HL-60 (cell line): ENCODE measurements around the gene PPL.

Experiments
- DNase-seq, 2 experiments: peaks; one replicate each; pipeline ENCODE4 v3.0.0-alpha.2; 2010 to 2020; ENCODE audit warnings: low read depth in 1 of 2, low spot score in 1 of 2
- H3K27ac ChIP-seq: fragments of 250-450 bp; sonication (Bioruptor Pico); replicated peaks from 2 replicates; pipeline ENCODE4 v1.5.1; 2020; ENCODE audit warnings: mild to moderate bottlenecking, moderate library complexity
- H3K27me3 ChIP-seq: fragments of 250-450 bp; sonication (Bioruptor Pico); 2 replicates; pipeline ENCODE4 v1.5.1; 2021; ENCODE audit warnings: mild to moderate bottlenecking, moderate library complexity; ENCODE audit not compliant: insufficient read depth, poor library complexity, severe bottlenecking
- H3K4me3 ChIP-seq: replicated peaks from 2 replicates; pipeline ENCODE4 v1.5.1; 2011; ENCODE audit warnings: mild to moderate bottlenecking, control low read depth, low read length; ENCODE audit not compliant: insufficient read depth
- CTCF ChIP-seq: IDR thresholded peaks from one replicate; pipeline ENCODE4 v1.5.1; 2011; ENCODE audit warnings: low read length, control low read depth, inconsistent platforms; ENCODE audit not compliant: insufficient read depth
- GABPA ChIP-seq: IDR thresholded peaks from 2 replicates; pipeline ENCODE4 v1.6.1; 2012; ENCODE audit warnings: low read depth
- POLR2AphosphoS5 ChIP-seq: IDR thresholded peaks from 2 replicates; pipeline ENCODE4 v1.6.1; 2012; ENCODE audit warnings: low read depth
- REST ChIP-seq: IDR thresholded peaks from 2 replicates; pipeline ENCODE4 v1.6.1; 2012; ENCODE audit warnings: low read depth; ENCODE audit not compliant: insufficient replicate concordance
- SPI1 ChIP-seq: IDR thresholded peaks from 2 replicates; pipeline ENCODE4 v1.6.1; 2012; ENCODE audit warnings: low read depth, mild to moderate bottlenecking, borderline replicate concordance

The PPL gene

DNA sequence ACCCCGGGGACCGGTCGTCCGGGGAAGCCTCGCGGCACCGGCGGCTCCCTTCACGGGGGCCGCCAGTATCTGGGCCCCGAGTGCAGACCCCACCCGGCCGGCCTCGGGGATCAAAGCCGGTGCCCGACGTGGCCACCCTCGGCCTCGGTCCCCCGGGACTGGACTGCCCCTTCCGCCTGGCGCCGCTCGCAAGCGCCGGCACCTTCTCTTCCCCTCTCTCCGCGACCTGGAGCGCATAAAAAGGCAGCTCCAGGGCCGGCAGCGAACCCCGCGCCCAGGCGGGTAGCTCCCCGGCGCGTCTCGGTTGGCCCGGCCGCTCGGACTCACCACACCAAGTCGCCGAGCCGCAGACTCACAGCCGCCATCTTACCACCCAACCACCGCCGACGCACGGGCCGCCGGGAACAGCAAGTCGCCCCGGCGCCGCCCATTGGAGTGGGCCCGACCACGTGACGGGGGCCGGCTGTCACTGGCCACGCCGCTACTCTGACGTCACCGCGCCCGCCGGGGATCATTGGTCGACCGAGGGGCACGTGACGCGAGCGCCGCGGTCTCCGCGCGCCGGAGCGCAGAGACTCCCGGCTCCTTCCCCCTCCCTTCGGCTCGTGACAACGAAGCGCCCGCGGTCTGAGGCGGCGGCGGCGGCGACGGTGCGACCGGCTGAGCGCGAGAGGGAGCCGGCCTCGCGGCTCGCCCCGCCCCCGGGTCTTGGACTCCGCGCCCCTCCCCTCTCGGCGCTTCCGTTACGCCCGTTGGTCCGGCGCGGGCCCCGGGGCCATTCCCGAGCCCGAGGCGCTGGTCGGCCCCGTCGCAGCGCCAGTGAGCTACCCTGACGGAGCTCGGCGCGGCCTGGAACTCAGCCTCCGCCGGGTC lies 89.8 kb downstream of the PPL start, which contains the start of the genes GLYR1 and UBN1:
TSS of gene GLYR1 (minus strand) at position 388 of the 873 bp plus-strand sequence. CDS start at position 365, 23 bp downstream.
TSS of gene UBN1 (plus strand) at position 581 of the 873 bp plus-strand sequence. CDS start 5,437 bp downstream, outside the sequence.
- TF ChIP-seq REST (peak; percentile 49), CTCF (no peak), POLR2AphosphoS5 (peak; percentile 90)
- Histone ChIP-seq H3K4me3 (peak within 1 kb of the TSS; percentile 66), H3K27me3 (no peaks in the 10 kb centered on the region), H3K27ac (peak within 1 kb of the TSS; percentile 97)
- DNase-seq: peak; percentile 95 to 99

DNA sequence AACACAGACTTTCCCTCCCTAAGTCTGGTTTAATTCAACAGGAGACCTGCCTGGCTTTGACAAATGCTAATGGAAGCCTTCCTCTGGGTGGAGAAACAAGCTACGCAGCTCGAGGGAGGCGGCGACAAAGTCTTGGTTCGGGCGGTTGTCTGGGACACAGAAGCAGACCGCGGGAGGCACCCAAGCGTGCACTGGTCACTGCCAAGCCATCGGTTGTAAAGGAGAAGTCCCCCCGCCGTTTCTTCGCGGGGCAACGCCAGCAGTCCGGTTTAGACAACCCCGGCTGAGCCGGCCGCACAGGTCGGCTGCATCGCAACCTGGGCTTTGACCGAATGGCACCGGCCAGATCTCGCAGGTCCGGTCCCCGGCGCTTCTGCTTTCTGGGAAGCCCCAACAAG lies 90.4 kb downstream of the PPL start:
- peak in 1 of 2 experiments; percentile 66 for DNase-seq
- TF ChIP-seq GABPA (no peak), SPI1 (0 out of 2 replicates have a peak, but pooled peaks have one; percentile 13)

DNA sequence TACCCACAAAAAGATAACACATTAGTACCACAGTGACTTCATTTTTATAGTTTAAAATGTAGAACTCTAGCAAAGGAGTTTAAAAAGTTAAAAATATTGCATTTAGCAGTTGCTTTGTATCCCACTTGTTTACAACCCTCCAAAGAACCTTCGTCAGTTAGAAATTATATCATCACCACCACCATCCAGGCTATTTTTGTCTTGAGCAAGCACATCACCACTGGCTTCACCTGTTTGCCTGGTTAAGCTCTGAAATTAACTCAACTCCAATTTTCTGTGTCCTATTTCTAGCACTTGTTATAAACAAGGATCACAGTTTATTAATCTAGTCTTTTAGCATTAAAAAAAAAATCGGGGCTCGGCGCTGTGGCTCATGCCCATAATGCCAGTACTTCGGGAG lies 96.0 kb downstream of the PPL start:
- Histone ChIP-seq H3K4me3 (no peak overlapping the region), H3K27me3 (no peaks in the 10 kb centered on the region), H3K27ac (no peak overlapping the region)
- DNase-seq: no peak
- TF ChIP-seq POLR2AphosphoS5: no peak
- no peak for TF ChIP-seq CTCF
- TF ChIP-seq REST: no peak
- no peak for TF ChIP-seq GABPA
- no peak for TF ChIP-seq SPI1

More for the DNA sequence above, 90.4 kb downstream of the PPL start:
- H3K27ac ChIP-seq: peak overlapping the region; percentile 97
- H3K27me3 ChIP-seq: no peaks in the 10 kb centered on the region
- H3K4me3 ChIP-seq: peak overlapping the region; percentile 66

DNA sequence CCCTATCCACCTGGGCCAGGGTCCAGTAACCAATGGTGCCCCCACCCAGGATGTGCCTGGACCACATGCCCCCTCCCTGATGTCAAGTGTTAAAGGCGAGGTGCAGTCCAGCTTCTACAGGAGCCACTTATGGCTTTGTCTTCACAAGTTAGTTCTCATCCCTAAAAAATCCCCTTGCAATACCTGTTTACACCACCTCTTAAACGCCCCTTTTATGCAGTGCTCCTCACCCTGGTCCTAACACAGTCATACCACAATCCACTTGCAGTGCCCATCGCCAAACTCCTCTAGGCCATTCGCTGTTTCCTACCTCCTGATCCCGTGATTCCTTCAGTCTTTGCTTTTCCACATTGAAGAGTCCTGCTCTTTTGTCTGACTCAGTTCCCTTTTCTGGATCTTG lies 97.0 kb downstream of the PPL start:
- TF ChIP-seq GABPA: no peak
- TF ChIP-seq SPI1: no peak
- TF ChIP-seq REST: no peak
- TF ChIP-seq CTCF: no peak
- TF ChIP-seq POLR2AphosphoS5: no peak
- Histone ChIP-seq H3K4me3 (no peak overlapping the region), H3K27me3 (no peaks in the 10 kb centered on the region), H3K27ac (no peak overlapping the region)
- DNase-seq: no peak
